GM19455 (cell line): ENCODE results near the gene LNPK.
"Not testable (repeated sequence)": the region's sequence is repeated elsewhere in the genome, so short reads cannot be mapped to it uniquely, and the experiment has no call there.

Experiments used
- ATAC-seq: cut with Tn5 transposase; IDR thresholded peaks from one replicate; pipeline ENCODE4 v1.9.1; 2021; ENCODE audit not compliant: unreplicated experiment

Gene LNPK

DNA sequence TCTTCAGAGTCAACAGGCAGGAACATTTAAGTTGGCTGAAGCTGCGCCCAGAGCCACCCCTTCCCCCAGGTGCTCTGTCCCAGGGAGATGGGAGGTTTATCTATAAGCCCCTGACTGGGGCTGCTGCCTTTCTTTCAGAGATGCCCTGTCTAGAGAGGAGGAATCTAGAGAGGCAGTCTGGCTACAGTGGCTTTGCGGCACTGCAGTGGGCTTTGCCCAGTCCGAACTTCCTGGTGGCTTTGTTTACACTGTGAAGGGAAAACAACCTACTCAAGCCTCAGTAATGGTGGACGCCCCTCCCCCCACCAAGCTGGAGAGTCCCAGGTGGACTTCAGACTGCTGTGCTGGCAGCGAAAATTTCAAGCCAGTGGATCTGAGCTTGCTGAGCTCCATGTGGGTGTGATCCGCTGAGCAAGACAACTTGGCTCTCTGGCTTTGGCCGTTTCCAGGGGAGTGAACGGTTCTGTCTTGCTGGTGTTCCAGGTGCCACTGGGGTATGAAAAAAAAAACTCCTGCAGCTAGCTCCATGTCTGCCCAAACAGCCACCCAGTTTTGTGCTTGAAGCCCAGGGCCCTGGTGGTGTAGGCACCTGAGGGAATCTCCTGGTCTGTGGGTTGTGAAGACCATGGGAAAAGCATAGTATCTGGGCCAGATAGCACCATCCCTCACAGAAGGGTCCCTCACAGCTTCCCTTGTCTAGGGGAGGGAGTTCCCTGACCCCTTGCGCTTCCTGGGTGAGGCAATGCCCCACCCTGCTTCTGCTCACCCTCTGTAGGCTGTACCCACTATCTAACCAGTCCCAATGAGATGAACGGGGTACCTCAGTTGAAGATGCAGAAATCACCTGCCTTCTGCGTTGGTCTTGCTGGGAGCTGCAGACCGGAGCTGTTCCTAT lies 88.0 kb downstream of the LNPK start:
- ATAC-seq, result not testable (repeated sequence)

DNA sequence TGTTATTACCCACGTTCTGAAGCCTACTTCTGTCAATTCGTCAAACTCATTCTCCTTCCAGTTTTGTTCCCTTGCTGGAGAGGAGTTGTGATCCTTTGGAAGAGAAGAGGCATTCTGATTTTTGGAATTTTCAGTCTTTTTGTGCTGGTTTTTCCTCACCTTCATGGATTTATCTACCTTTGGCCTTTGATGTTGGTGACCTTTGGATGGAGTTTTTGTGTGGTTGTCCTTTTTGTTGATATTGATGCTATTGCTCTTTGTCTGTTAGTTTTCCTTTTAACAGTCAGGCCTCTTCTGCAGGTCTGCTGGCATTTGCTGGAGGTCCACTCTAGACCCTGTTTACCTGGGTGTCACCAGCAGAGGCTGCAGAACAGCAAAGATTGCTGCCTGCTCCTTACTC lies 88.8 kb downstream of the LNPK start:
- ATAC-seq, result not testable (repeated sequence)

DNA sequence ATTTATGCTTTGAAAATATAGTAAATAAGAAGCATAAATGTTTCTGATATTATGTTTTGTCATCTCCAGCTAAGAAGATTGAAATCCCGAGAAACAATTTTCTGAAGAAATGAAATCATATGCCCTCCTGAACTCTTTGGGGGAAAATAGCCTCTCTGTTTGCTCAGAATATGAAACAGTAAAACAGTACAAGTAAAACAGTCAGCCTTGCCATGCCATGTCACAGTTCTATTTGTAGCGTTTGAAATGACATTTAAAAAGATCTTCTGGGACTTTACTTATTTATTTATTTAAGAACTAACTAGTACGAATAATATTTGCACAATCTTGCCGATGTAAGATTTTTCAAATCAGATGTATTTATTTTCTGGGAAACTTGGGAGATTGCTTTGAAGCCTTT lies 98.0 kb downstream of the LNPK start:
- no peak for ATAC-seq

DNA sequence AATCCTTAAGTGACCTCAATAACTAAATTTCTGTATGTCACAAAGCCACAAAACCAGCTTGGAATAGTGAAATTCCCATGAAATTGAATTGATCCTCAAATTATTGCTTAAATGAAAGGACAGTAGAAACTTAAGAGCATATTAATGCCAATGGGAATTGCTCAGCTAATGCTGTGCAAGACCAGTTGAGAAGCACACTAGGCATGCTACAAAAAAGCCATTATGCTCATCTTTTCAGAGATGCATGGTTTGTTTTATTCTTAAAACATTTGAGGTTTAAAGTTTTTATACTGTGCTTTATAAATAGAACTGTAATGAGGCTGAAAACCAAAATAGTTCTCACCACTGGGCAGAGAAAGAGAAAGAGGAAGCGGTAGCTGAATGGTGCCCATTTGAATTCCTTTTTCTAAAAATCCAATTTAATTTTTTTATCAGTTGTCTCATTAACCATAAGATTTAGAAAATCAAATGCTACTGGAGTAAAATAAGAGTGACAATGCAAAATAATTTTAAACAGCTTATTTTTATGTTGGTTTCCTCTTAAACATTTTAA lies 98.6 kb downstream of the LNPK start:
- ATAC-seq, result no peak

DNA sequence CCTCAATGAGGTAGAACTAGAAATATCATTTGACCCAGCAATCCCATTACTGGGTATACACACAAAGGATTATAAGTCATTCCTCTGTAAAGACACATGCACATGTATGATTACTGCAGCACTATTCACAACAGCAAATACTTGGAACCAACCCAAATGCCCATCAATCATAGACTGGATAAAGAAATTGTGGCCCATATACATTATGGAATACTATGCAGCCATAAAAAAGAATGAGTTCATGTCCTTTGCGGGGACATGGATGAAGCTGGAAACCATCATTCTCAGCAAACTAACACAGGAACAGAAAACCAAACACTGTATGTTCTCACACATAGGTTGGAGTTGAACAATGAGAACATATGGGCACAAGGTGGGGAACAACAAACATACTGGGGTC lies 106.1 kb downstream of the LNPK start:
- ATAC-seq, result not testable (repeated sequence)

DNA sequence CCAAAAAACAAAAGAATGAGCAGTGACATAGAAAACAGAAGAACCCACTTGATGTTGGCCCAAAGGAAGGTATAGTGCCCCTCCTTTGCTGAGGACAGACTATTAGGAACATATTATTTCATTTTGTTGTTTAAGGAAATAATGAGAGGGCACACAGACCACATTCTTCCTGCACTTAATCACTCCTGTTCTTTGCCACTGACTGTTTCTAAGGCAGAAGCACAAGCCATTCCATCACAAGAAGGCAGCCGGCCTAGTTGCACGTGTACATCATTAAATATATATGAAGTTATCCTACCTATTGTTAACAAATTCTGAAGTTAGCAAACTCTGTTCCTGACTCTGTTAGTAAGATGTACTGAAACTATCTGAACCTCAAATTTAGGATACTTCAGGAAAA lies 110.0 kb downstream of the LNPK start:
- ATAC-seq, result no peak

DNA sequence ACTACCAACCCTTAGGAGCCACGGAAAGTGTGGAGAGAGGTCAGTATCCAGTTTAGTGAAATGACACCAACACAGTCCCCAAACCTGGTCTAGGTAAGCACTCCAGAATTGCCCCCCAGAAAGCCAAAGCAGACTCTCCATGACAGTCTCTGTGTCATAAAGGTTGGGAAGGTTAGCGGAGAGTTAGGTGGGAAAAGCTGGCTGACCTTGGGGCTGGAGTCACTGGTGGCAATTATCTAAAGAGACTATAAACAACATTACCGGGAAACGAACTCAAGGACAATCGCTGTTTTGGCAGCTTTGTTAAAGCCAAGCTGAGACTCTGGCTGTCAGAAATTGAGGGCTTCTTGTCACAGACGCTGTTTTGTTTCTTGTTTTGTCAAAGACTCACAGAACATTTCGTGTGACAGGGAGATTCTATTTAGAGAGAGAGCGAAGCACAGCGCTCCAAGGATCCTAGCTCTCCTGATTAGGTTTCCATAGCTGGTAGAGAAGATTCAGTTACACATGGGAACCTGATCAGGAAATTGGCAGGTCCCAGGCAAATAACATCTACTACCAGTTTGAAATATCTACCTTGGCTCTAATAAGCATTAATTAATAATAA lies 111.3 kb downstream of the LNPK start:
- ATAC-seq, result no peak

DNA sequence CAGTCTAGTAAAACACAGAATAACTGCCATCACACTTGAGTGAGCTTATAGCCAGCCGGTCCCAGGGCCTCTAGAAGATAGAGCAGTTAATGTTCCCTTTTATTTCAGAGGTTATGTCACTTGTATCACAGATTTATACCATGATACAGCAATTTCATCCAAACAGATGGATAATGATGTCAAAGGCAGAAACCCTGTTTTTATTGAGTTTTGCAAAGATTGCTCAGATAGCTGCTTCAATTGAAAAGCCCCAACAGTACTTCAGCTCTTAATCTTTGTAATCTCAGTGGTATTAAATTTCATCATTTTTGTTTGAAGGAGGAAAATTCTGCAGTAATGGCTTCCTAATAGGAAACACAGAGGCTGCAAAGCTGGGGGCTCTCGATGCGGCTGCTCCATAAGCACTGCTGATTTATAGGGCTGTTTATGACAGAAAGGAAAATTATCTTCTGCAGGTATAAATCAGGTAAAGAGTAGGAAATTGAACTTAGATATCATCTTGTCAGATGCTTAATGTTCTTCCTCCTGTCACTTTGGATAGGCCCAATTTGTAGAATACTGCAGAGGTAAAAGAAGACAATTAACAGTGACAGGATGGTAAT lies 112.3 kb downstream of the LNPK start:
- ATAC-seq, result no peak

DNA sequence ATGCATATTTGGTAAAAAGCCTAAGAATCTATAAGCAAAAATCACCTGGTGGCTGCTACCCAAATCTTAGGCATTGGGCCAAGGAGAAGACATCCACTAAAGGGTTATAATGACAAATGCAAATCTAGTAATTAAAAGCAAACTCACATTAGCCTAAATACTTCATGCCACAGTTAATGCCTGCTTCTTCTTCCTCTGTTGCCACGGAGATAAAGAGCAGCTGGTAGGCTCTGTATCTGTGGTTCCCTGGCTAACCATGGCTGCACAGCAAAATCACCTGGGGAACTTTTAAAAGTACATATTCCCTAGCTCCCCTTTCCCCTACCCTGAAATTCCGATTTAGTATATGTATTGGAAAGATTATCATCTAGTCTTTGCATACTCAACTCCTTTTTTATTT lies 114.3 kb downstream of the LNPK start:
- no peak for ATAC-seq

DNA sequence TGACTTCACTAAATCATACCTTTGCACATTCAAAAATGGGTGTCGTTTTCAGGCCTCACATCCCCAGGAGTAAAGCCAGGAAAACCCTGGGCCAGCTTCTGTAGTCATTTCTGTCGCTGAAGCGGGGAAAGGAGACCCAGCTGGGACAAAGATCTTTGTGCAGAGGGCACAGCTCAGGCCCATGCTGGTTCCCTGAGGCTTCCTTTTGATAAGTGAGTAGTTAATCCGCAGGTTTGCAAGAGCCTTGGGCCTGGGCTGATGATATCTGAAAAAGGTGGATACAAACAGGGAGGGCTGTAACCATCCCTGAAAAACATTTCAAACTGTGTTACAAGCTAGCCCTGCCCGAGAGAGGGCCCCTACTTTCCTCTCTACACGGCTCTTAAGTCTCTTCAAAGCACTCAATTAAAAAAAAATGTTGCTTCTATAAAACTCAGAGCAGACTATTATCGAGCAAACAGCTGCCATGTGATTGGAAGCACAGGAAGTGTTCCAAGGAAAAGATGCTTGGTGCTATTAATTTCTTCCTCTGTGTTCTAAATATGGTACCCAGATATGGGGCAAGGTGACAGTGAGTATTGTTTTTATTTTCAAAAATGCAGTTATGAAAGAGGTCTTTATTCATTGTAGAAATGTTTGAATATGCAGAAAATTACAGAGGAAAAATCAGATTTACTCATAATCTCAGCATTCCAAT lies 117.2 kb downstream of the LNPK start:
- no peak for ATAC-seq

DNA sequence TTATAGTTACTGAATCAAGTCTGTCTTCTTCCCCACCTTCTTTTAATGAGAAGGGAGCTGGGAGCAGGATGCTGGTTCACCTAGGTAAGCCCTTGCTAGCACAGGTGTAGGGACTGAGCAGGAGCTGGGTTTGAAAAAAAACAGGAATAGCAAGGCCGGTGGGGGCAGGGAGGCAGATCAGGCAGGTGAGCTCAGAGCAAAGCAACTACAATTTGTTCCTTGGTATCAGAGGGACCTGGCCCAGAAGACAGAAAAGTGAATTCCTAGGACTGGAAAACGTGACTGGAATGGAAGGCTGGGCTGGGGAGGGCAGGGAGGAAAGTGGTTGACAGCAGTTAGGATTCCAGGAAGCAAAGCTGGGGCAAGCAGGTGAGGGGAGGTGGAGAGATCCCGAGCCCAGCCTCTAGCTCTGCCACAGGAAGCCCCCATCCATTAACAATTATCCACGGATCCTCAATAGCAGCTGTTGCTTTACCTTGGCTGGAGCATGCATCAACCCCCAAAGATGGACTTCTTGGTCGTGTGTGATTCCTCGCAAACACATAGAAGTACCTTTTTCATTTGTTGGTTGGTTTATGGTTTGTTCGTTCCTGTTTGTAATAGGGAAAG lies 118.4 kb downstream of the LNPK start:
- no peak for ATAC-seq

DNA sequence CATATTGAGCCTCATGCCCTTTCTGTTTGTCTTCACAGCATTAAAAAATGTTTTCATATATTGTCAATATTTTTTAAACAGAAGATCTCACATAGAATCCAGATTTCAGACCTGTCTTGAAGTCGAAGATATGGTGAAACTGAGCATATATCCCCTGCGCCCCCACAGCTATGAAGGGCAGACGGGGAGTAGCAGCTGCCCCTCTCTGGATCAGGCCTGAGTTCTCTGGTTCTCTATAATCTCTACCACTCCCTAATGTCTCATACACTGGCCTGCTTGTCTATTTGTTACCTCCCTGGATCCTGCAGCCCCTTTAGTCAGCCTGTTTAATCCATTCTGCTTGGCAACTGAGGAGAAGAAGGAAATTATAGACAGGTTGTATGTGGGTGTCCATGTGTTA lies 122.4 kb downstream of the LNPK start:
- ATAC-seq, result no peak

DNA sequence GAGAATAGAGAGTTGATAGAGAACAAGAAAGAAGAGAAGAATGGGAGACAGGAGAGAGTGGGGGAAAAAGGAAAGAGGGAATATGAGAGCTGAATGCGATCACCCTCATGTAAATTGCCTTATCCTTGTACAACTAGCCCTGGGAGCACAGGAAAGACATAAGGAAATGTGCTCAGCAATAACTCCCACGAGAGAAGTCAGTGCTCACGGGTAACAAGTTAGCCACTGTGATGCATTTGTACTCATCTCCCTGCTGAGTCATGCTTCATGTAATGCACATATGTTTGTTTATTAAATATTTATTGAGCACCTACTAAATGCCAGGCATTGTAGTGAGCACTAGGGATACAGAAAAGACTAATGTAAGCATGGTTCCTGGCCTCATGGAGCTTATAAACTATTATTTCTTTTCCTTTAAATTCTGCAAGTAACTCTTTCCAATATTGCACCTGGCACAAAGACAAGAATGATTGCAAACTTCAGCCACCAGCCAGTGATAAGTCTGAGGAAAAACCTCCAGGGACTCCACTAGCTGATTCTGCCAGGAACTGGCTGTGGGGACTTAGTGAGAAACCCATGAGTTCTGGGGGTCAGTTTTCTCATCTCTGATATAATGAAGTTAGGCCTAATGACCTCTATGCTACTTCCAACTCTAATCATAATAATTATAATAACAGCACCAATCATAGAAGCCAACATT lies 124.1 kb downstream of the LNPK start:
- ATAC-seq, result no peak

DNA sequence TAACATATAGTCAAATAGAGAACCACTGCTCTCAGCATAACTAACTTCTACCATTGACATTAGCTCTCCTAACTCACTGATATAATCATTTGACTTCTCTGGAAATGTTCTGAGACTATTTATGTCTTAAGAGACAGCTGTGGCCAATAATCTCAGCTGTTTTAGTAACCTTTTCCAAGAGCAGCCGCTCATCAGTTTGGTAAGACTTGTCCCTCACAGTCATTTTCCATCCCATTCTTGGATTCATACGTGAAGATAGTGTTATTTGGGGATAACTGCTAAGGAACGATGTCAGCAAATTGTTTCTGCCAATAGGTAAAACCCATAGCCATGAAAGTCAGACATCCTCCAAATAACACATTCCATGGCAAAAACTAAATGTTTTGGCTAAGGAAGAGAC lies 127.8 kb downstream of the LNPK start:
- ATAC-seq, result no peak
